ENCODE data around the gene METTL2B.

METTL2B gene, protein sequence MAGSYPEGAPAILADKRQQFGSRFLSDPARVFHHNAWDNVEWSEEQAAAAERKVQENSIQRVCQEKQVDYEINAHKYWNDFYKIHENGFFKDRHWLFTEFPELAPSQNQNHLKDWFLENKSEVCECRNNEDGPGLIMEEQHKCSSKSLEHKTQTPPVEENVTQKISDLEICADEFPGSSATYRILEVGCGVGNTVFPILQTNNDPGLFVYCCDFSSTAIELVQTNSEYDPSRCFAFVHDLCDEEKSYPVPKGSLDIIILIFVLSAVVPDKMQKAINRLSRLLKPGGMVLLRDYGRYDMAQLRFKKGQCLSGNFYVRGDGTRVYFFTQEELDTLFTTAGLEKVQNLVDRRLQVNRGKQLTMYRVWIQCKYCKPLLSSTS

DNA sequence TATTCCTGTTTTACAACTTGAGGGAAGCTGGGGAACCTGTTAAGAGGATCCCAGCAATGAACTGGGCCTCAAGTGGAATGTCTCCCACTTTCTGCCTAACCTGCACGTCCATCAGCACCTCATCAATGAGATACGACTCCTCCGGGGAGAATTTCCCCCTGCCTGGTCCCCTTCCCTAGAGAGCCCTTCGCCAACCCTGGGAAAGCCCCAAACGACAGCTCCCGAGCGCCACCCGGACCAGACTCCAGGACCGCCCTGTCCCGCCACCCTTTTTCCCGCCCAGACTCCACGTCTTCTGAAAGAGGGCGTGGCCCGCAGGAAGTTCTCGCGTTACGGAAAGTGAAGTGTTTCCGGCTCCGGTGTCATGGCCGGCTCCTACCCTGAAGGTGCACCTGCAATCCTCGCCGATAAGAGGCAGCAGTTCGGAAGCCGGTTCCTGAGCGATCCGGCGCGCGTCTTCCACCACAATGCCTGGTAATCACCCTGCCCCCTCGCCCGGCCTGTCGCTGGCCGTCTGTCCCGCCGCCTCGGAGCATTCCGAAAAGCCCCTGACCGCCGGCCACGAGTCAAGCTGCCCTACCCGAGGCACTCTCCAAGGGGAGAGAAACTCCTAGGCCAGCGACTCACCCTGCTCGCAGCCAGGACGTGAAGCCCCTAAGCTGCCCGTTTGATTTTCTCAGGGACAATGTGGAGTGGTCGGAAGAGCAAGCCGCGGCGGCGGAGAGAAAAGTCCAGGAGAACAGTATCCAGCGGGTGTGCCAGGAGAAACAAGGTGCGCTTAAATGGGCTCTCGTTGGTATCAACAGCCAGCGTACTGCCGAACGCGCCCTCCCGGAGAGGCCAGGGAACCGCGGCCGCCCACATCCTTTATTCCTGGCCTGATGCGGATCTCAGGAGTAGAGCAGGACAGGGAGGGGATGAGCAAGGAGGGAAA is at the start of gene METTL2B:
METTL2B (plus strand) TSS at position 347 of the 934 bp plus-strand sequence; CDS start at position 365, 18 bp downstream.
- FAIRE-seq, result peak; percentile 90

DNA sequence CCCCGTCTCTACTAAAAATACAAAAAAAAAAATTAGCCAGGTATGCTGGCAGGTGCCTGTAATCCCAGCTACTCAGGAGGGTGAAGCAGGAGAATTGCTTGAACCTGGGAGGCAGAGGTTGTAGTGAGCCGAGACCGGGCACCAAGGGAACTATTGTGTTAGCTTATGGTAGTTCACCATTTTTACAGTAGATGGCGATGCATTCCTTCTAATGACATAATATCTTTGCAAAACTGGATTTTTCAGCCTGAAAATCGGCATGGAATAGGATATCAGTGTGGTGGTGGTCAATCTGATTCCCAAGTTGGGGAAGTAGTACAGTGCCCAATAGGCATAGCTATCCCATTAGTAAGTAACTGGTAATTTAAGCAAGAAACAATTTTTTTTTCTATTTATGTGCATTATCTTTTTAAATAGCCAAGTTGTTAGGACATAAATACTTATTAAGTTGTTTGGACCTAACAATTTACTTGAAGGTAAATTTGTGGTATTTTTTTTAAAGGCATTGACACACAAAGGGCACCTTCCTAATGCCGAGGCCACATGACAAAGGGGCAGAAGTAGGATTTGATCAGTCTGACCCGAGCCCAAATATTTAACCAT is 49.2 kb upstream of the METTL2B start:
- peak; percentile 63 for FAIRE-seq

DNA sequence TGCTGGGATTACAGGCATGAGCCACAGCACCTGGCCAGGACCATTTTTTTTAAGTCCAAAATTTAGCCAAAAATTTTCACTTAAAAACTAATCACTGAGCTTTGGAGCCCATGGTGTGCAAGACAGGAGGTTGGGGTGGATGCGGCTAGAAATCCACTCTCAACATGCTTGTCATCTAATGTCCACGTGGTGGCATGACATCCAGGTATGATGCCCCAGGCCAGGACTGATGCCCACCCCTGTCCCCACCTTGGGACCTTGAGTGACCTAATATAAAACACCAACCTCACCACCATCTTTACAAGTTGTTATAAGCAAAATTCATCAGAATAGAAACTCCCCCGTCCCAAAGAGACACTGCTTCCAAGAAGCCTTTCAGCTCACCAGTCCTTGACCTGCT is 46.3 kb upstream of the METTL2B start:
- FAIRE-seq, result no peak

DNA sequence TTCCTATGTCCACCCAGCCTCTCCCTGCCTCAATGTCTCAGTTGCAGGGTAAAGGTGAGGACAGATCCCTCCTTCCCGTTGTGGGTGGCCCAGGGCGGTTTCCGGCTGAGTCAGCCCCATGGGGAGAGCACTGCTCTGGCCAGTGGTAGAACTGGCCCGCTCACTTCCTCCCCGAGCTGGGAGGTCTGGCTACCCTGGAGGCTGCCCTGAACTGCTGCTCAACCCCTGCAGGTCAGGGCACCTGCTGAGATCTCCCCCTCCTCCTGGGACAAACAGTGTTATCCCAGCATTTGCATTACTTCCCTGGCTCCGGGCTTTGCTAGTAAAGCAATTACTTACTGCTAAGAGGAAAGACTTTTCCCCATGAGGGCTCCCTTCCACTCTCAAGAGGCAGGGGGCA is 45.3 kb upstream of the METTL2B start:
- no peak for FAIRE-seq

DNA sequence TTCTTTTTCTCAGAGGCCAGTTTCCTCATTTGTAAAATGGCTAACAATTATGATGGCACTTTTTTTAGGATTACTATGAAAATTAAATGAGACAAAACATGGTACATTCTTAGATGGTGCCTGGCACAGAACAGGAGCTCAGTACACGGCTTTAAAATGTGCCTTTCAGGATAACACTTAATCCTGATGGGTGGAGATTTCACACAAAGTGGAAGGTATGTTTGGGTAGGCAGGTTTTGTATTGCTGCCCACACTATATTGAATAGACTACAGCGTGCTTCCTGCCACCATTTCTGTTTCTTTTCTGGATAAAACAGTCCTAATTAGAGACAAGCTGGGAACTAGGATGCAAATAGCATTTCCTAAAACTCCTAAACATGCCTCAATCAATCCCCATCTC is 44.8 kb upstream of the METTL2B start:
- no peak for FAIRE-seq

DNA sequence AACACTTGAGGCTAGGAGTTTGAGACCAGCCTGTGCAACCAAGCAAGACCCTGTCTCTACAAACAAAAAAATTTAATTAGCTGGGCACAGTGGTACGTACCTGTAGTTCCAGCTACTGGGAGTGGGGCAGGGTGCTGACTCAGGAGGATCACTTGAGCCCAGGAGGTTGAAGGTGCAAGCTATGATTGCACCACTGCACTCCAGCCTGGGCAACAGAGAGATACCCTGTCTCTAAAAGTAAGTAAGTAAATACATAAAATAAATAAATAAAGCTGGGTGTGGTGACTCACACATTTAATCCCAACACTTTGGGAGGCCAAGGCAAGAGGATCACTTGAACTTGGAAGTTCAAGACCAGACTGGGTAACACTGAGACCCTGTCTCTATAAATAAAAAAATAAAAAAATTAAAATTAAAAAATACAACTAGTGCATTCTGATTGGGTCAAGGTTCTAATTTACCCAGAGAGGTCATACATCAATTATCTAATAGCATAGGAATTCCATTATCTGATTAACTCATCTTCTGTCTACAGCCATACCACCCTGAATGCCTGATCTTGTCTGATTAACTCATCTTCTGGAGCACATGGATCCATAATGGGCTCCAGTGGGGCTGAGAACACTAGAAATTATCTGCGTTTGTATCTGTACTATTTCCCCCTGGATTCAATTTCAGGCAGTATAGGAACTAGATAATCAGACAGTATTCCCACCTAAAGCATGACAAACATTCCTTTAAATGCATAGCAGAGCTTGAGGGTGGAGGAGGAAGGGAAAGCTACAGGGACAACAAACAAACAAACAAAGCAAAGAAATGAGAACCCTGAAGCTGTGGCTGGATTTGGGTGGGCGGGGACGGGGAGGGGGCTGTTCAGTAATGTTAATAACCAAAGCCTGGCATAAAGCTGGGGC is 41.9 kb upstream of the METTL2B start:
- no peak for FAIRE-seq

DNA sequence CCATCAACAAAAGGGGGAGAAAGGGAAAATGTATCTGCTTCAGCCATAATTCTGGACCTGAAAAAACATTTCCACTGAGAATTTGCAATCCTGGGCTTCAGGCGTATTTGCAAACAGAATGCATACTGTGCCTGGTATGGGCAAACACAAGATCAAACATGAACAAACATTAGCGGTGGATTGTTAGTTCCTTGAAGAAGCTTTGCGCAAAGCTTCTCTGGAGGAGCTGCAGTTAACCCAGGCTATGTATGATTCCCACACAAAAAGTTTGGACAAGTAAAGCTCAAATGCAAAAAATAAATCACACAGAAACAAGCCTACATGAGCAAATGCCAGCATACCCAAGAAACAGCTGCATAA is 41.2 kb upstream of the METTL2B start:
- FAIRE-seq, result no peak

DNA sequence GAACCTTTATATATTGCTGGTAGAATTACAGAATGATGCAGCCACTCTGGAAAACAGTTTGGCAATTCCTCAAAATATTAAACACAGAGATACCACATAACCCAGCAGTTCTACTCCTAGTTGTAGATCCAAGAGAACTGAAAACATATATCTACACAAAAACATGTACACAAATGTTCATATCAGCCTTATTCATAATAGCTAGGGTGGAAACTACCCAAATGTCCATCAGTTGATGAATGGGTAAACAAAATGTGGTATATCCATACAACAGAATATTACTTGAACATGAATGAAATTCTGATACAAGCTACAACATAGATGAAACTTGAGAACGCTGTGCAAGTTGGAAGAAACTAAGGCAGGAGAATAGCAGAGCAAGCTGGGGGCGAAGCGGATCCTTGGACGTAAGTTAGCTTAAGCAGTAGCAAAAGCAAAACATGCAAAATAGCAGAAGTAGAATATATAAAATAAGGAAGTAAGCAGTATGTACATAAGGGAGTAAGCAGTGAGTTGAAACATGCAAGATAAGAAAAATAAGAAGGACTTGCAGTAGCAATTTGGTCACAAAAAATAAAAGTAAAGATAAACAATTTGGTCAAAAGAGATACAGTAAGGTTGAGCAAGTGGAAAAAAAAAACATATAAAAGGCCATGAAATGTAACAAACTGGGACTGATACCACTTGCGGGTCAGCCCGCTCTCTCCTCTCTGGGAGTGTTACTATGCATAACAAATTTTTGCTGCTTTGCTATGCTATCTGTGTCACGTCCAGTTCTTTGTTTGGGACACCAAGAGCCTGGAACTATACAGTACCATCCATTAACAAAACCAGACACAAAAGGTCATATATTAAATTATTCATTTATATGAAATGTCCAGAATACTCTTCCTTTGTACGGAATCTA is 38.9 kb upstream of the METTL2B start:
- FAIRE-seq, result no peak

DNA sequence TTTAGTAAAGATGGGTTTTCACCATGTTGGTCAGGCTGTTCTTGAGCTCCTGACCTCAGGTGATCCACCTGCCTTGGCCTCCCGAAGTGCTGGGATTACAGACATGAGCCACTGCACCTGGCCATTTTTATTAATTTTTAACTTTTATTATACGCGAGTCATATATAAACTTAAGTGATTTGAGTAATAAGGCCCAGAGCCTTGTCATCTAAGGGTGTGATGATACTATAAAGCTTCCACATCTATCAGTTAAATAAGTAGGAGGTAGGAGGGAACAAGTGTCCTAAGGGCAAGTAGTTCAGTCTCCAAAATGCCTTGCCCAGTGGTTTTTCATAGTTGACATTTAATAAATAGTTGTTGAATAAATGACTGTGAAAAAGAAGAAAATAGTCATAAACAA is 34.2 kb upstream of the METTL2B start:
- no peak for FAIRE-seq

DNA sequence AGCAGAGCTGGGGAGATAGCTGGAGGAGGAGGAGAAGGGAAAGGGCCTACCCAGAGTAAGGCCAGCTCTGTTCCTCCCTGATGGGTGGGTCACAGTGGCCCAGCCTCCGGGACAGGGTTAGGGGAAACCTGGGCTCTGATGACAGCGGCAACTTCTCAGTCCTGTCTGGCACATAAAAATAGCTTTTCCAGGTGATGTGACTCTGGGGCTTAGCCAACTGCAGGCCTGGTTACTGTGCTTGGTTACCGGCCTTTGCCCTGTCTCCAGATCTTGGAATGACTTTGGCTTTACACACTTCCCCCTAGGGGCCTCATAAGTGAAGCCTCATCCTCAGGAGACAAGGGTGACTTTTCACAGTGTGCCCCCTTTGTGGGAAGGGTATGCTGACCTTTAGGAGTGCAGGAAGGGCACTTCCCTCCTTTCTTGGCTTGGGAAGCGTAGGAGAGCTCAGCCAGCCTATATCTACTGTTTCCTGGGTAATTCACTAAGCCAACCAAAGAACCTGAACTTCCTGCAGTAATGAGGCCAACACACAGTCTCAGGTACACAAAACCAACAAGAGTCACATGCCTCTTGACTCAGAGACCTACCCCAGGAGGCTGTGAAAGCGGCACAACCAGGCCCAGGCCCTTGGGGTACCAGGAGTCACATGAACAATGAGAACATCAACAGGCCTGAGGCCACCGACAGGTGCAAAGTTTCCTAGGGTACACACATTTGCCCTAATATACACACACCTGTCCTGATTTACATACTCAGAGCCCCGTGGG is 32.5 kb upstream of the METTL2B start:
- no peak for FAIRE-seq

DNA sequence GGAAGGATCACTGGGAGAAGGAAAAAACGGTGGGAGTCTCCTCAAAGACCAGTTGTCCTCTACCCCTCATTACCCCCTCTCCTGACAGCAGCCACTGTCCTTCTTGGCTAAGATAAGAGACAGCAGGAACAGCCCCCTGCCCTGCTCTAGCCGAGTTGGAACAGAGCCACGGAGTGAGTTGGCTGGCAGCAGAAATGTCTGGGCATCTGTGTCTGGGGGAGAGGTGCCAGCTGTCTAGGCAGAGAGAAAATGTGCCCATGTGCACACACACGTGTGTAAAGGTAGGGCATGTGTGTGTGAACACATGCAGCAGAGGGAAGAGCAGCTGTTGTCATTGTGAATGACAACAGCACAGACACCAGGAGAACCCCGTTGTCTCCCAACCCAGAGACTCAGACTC is 30.2 kb upstream of the METTL2B start:
- FAIRE-seq, result no peak

DNA sequence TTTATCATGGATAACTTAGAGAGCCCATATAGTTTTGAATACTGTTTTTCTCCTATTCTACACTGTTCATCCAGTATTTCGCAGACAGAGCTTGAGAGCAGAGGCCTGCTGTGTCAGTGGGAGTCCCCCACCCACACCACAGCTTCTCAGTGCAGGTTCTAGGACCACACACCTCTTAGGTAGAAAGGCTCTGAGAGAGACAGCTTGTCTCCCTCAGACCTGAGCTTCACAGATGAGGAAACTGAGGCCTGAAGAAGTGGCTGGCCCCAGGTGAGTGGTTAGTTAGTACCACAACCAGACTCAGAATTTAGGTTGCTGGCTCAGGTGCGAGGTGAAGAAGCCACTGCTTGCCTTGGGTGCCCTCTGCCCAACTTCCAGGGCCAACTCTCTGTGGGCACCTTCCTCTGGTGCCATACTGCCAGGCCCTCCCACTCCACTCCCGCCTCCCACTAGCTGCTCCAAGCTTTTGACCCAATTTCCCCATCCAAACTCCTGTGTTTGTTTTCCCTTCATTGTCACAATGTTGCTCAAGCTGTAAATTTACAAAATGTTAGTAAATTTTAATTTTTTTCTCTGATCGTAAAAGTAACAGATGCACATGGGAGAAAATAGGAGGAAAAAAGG is 28.5 kb upstream of the METTL2B start:
- no peak for FAIRE-seq

DNA sequence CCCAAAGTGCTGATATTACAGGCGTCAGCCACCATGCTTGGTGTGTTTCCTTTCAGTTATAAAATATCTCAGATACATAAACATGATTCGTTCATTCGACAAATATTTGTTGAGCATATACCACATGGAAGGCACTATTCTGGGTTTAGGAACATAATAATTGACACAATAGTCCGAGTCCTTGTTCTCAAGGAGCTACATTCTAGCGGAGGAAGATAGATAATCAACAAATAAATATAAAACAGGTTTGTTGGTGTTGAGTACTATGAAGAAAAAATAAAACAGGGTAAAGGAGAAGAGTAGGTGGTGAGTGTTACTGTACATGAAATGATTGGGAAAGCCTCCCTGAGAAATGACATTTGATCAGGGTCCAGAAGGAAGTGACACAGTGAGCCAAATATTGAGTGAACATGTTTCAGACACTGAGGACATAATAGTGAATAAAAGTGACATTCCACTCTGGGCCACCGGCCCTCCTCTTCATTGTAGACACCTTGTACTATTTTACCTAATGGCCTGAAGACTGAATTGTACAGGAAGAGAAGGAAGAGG is 27.7 kb upstream of the METTL2B start:
- FAIRE-seq, result no peak

DNA sequence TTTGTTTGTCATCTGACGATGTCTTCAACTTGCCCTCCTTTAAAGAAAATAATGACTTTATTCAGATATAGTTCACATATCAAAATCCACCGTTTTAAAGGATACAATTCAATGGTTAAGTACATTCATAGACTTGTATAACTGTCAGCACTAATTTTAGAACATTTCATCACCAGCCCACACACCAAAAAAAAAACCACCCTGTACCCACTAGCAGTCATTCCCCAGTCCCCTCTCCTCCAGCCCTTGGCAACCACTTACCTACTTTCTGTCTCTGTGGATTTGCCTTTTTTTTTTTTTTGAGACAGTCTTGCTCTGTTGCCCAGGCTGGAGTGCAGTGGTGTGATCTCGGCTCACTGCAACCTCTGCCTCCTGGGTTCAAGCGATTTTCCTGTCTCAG is 26.1 kb upstream of the METTL2B start:
- FAIRE-seq, result no peak

DNA sequence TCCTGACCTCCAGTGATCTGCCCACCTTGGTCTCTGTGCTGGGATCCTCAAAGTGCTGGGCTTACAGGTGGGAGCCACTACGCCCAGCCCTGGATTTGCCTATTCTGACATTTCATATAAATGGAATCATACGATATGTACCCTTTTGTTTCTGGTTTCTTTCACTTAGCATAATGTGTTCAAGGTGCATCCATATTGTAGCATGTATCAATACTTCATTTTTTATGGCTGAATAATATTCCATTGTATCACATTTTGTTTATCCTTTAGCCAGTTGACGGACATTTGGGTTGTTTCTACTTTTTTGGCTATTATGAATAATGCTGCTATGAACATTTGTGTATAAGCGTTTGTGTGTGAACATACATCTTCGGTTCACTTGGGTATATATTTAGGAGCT is 25.6 kb upstream of the METTL2B start:
- no peak for FAIRE-seq

DNA sequence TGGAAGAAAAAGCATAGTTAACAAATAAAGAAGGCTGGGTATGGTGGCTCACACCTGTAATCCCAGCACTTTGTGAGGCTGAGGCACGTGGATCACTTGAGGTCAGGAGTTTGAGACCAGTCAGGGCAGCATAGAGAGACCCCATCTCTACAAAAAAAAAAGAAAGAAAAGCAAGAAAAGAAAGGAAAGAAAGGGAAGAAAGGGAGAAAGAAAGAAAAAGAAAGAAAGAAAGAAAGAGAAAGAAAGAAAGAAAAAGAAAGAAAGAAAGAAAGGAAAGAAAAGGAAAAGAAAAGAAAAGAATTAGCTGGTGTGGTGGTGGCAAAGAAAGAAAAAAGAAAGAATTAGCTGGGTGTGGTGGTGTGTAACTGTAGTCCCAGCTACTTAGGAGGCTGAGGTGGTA is 24.0 kb upstream of the METTL2B start:
- no peak for FAIRE-seq

DNA sequence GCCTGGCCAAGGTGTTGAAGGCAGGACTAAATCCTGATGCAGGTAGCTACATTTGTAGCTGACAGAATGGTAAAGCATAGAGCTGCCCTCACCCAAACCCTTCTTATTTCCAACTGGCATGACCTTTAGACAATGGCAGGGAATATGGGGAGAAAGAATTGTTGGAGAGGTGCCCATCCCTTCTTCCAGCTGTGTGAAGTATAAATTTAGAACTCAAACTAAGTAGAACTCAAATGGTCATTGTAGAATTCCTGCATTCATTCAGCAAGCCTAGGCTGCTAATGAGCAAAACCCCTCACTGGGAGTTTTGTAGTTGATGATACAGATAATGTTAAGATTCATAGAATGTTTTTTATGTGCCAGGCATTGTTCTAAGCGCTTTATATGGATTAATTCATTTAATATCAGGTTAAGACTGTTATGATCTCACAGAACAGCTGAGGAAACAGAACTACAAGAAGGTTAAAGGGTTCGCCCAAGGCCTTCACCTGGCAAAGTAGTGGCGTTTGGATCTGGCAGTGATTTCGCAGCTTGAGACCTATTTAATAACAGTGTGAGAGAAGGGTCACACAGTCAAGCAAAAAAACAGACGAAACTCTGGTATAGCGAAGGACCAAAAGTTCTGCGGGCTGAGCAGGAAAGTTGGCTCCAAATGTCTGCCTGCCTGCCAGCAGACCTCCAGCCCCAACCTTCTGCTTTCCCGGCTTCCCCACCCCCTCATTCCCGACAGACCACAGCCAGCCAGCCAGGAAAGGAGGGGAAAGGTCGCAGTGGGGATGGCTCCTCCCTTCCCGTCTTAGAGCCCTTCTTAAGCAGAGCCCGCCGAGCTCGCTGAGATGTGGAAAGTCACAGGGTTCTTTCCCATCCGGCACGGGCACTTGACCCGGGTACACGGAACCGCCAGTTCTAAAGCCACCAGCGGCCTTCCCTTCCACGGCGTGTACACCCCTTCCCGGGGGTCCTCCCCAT is 22.4 kb upstream of the METTL2B start:
- FAIRE-seq, result no peak

DNA sequence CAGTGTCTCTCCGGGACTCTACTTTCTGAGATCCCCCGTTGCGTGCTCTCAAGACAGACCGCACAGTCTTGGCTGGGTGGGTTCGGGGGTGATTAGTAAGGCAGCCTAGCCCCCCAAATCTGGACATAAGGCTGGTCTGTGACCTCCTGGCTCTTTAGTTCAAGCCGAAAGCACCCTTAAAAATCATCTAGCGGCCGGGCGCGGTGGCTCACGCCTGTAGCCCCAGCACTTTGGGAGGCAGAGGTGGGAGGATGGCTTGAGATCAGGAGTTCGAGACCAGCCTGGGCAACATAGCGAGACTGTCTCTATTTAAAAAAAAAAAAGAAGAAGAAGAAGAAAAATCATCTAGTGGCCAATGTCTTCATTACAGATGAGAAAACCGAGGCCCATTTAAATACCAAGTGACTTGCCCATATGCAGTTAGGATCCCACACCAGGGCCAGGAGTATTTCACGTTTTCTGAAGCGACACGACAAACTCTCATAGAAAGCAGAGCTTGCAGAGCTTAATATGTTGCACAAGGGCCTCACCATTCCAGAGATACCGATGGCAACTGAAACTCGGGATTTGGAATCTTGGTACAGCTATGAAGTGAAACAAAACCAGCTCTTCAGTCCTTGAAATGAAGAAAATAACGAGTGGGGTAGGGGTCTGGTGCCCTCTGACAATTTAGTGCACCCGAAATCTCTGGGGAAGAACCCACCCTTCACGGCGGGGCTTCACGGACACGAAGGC is 21.6 kb upstream of the METTL2B start:
- no peak for FAIRE-seq

Measured in G401.6 (cell line).